Neutrophil (primary cell): ENCODE data around the gene RAD1.

Source experiments
- H3K27ac ChIP-seq: fragments of 200-600 bp; sonication (generic); 2 replicates; pipeline ENCODE4 v1.5.1; 2016; ENCODE audit warnings: mild to moderate bottlenecking, moderate library complexity
- H3K27me3 ChIP-seq: fragments of 200-600 bp; sonication (generic); 2 replicates; pipeline ENCODE4 v1.6.0; 2016; ENCODE audit warnings: mild to moderate bottlenecking
- H3K36me3 ChIP-seq: fragments of 200-600 bp; sonication (generic); 2 replicates; pipeline ENCODE4 v1.5.1; 2017
- H3K4me1 ChIP-seq, 2 experiments: fragments of 200-600 bp in 1 of 2; sonication (generic) in 1 of 2; 1 replicate in 1 of 2; 2 replicates in 1 of 2; pipeline versions ENCODE4 v1.5.1 to v1.6.1; 2013 to 2016; ENCODE audit warnings: low read depth in 1 of 2, low read length in 1 of 2, mild to moderate bottlenecking in 1 of 2, moderate library complexity in 1 of 2; ENCODE audit not compliant: control insufficient read depth in 1 of 2, insufficient read depth in 1 of 2
- H3K4me3 ChIP-seq, 2 experiments: fragments of 200-600 bp in 1 of 2; sonication (generic) in 1 of 2; 1 replicate in 1 of 2; 2 replicates in 1 of 2; pipeline ENCODE4 v1.5.1; 2013 to 2016; ENCODE audit warnings: low read depth in 1 of 2, low read length in 1 of 2, mild to moderate bottlenecking in 1 of 2, moderate library complexity in 1 of 2
- H3K9me3 ChIP-seq: fragments of 200-600 bp; sonication (generic); 2 replicates; pipeline ENCODE4 v1.5.1; 2016
- CTCF ChIP-seq: fragments of 200-600 bp; sonication (generic); IDR thresholded peaks from 2 replicates; pipeline ENCODE4 v1.5.1; 2016; ENCODE audit warnings: antibody characterized with exemption

RAD1 gene

GRCh38 chr5:34881246-34881645 is 34.1 kb downstream of the RAD1 start:
- H3K27me3 ChIP-seq: no peaks in the 10 kb centered on the region
- no peaks in the 10 kb centered on the region for H3K36me3 ChIP-seq
- no peaks in the 10 kb centered on the region for H3K9me3 ChIP-seq
- H3K4me3 ChIP-seq: no peak overlapping the region
- H3K4me1 ChIP-seq: no peaks in the 10 kb centered on the region
- no peak overlapping the region for H3K27ac ChIP-seq
- no peak for TF ChIP-seq CTCF

- H3K4me3 ChIP-seq: no peak overlapping the region
- no peaks in the 10 kb centered on the region for H3K36me3 ChIP-seq
- H3K27ac ChIP-seq: no peak overlapping the region
- H3K4me1 ChIP-seq: no peaks in the 10 kb centered on the region
- H3K27me3 ChIP-seq: no peaks in the 10 kb centered on the region
- no peaks in the 10 kb centered on the region for H3K9me3 ChIP-seq
- TF ChIP-seq CTCF: no peak
Observed at GRCh38 chr5:34876275-34876674, 39.0 kb downstream of the RAD1 start.

- Histone ChIP-seq H3K4me1 (no peaks in the 10 kb centered on the region), H3K27me3 (no peaks in the 10 kb centered on the region), H3K4me3 (no peak overlapping the region), H3K9me3 (no peaks in the 10 kb centered on the region), H3K36me3 (no peaks in the 10 kb centered on the region), H3K27ac (no peak overlapping the region)
- no peak for TF ChIP-seq CTCF
Observed at GRCh38 chr5:34870382-34870781, 44.9 kb downstream of the RAD1 start.

GRCh38 chr5:34869256-34869655 is 46.0 kb downstream of the RAD1 start:
- H3K9me3 ChIP-seq: no peaks in the 10 kb centered on the region
- no peak overlapping the region for H3K4me3 ChIP-seq
- H3K36me3 ChIP-seq: no peaks in the 10 kb centered on the region
- no peaks in the 10 kb centered on the region for H3K27me3 ChIP-seq
- H3K4me1 ChIP-seq: no peaks in the 10 kb centered on the region
- TF ChIP-seq CTCF: no peak
- no peak overlapping the region for H3K27ac ChIP-seq

- TF ChIP-seq CTCF: no peak
- H3K4me3 ChIP-seq: no peak overlapping the region
- H3K36me3 ChIP-seq: no peaks in the 10 kb centered on the region
Observed at GRCh38 chr5:34868791-34869190, 46.5 kb downstream of the RAD1 start.

DNA sequence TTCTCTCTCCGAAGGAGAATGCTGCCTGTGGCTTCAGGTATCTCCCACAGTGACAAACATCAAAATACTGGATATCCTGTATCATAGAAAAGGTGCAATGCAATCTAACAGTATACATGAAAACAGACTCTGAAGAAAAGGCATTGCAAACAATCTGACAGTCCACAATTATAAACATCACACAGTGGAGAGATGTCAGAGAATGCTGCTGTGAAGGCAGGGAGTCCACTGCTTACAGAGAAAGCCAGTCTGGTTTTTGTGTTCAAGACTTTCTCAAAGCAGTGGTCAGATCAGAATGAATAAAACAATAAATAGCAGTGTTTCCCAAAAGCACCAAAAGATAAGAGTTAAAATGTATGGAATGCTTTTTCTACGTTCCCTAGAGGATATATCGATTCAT is 47.6 kb downstream of the RAD1 start:
- H3K4me1 ChIP-seq: no peaks in the 10 kb centered on the region
- H3K27ac ChIP-seq: no peak overlapping the region

More at GRCh38 chr5:34868791-34869190, 46.5 kb downstream of the RAD1 start:
- H3K9me3 ChIP-seq: no peaks in the 10 kb centered on the region
- no peak overlapping the region for H3K27ac ChIP-seq
- H3K4me1 ChIP-seq: no peaks in the 10 kb centered on the region
- H3K27me3 ChIP-seq: no peaks in the 10 kb centered on the region

More for the DNA sequence above, 47.6 kb downstream of the RAD1 start:
- no peak for TF ChIP-seq CTCF
- Histone ChIP-seq H3K4me3 (no peak overlapping the region), H3K9me3 (no peaks in the 10 kb centered on the region), H3K27me3 (no peaks in the 10 kb centered on the region), H3K36me3 (no peaks in the 10 kb centered on the region)
